ENCODE results near the gene GMPR.

DNA sequence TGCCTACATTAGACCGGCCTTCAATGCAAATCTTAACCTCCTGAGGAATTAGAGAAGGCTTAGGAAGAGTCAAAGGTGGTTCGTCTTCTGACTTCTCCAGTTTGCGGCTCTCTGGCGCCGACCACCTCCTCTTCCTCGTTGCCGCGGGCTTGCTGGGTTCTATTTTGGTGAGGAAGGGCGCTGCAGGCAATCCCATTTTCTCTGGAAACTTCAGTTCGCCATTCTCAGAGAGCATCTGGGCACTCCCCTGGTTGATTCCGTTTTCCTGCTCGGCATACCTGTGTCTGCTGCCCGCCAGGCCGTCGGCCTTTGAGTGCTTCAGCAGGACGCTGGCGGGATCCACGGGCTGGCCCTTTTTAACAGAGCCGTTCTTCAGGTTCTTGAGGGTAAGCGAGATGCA is 67.9 kb downstream of the GMPR start:
- no peak for TF ChIP-seq RARB (CRISPR knock-in tag; IDR thresholded peaks at IDR 0.05)
- no peak for TF ChIP-seq ZFP3 (CRISPR knock-in tag; IDR thresholded peaks at IDR 0.05)
- TF ChIP-seq ARNTL (CRISPR knock-in tag; IDR thresholded peaks at IDR 0.05; ENCODE audit: borderline replicate concordance, low read depth), result no peak
- TF ChIP-seq ZNF70 (CRISPR knock-in tag; IDR thresholded peaks at IDR 0.05), result no peak
- no peak for TF ChIP-seq ZC3H10 (CRISPR knock-in tag; IDR thresholded peaks at IDR 0.05)
- TF ChIP-seq, protein P1, sequence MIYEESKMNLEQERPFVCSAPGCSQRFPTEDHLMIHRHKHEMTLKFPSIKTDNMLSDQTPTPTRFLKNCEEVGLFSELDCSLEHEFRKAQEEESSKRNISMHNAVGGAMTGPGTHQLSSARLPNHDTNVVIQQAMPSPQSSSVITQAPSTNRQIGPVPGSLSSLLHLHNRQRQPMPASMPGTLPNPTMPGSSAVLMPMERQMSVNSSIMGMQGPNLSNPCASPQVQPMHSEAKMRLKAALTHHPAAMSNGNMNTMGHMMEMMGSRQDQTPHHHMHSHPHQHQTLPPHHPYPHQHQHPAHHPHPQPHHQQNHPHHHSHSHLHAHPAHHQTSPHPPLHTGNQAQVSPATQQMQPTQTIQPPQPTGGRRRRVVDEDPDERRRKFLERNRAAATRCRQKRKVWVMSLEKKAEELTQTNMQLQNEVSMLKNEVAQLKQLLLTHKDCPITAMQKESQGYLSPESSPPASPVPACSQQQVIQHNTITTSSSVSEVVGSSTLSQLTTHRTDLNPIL (CRISPR knock-in tag; IDR thresholded peaks at IDR 0.05; ENCODE audit: low read depth), result no peak
- no peak for TF ChIP-seq CSDC2 (CRISPR knock-in tag; IDR thresholded peaks at IDR 0.05)
- TF ChIP-seq ISL1 (CRISPR knock-in tag; IDR thresholded peaks at IDR 0.05), result no peak
- TF ChIP-seq TOX (CRISPR knock-in tag; IDR thresholded peaks at IDR 0.05; ENCODE audit: borderline replicate concordance), result no peak
